Panc1 (cell line): Measurements from ENCODE around the gene DNAH9. TPM values are rescaled to one million over a fixed set of nuclear protein-coding genes. Genes with fewer than 3 reads are reported as not detected.
A peak's percentile ranks its signal among the peaks of the same experiment; 100 is the strongest.

Source experiments
- ATAC-seq: fragments of 200-7000 bp; cut with Tn5 transposase; 2 replicates; pipeline ENCODE4 v1.9.1; 2020; ENCODE audit warnings: mild to moderate bottlenecking, moderate library complexity
- BruUV-seq: library from RNA; stranded (reverse); fragments of 400-500 nt; replicated peaks from 2 replicates; lab custom pipeline; 2021; lab: Mats Ljungman, UMichigan
- CTCF ChIA-PET: fragments of 300-600 bp; sonication (Branson Sonifier 250); formaldehyde crosslinking; loops from one replicate; lab custom pipeline; 2022; ENCODE audit warnings: antibody characterized with exemption; lab: Charles Lee
- POLR2A ChIA-PET: fragments of 300-600 bp; sonication (Branson Sonifier 250); formaldehyde crosslinking; loops from one replicate; lab custom pipeline; 2022; ENCODE audit warnings: antibody characterized with exemption; lab: Charles Lee
- DNase-seq: peaks from one replicate; pipeline ENCODE4 v3.0.0-alpha.2; 2010; ENCODE audit warnings: low read depth, low spot score
- H3K27ac ChIP-seq: 2 replicates; pipeline ENCODE4 v1.5.1; 2011; ENCODE audit warnings: mild to moderate bottlenecking, low read length, inconsistent platforms
- H3K27me3 ChIP-seq: fragments of 200-500 bp; sonication (Bioruptor generic); 2 replicates; pipeline ENCODE4 v1.6.0; 2014; ENCODE audit warnings: low read length, inconsistent platforms; ENCODE audit not compliant: control insufficient read depth, insufficient read depth
- H3K36me3 ChIP-seq: fragments of 200-500 bp; sonication (Bioruptor generic); 2 replicates; pipeline ENCODE4 v1.5.1; 2014; ENCODE audit warnings: inconsistent platforms, mild to moderate bottlenecking, low read length, moderate library complexity; ENCODE audit not compliant: control insufficient read depth, insufficient read depth
- H3K4me1 ChIP-seq: 2 replicates; pipeline ENCODE4 v1.5.1; 2011; ENCODE audit warnings: inconsistent platforms, mild to moderate bottlenecking, low read length, moderate library complexity; ENCODE audit not compliant: control insufficient read depth, insufficient read depth
- H3K4me3 ChIP-seq, 2 experiments: 2 replicates each; pipeline ENCODE4 v1.5.1; 2011 to 2012; ENCODE audit warnings: low read depth in 2 of 2, low read length in 2 of 2, mild to moderate bottlenecking in 2 of 2, inconsistent platforms in 1 of 2, moderate library complexity in 1 of 2
- H3K9me3 ChIP-seq: fragments of 200-500 bp; sonication (Bioruptor generic); 2 replicates; pipeline ENCODE4 v1.5.1; 2014; ENCODE audit warnings: low read depth, mild to moderate bottlenecking, inconsistent platforms, low read length, moderate library complexity; ENCODE audit not compliant: control insufficient read depth, insufficient read depth
- POLR2AphosphoS5 ChIP-seq: IDR thresholded peaks from 2 replicates; pipeline ENCODE4 v1.6.1; 2012; ENCODE audit warnings: mild to moderate bottlenecking, low read depth, low read length, moderate library complexity
- REST ChIP-seq, 2 experiments: IDR thresholded peaks; 2 replicates each; pipeline ENCODE4 v1.6.1; 2011 to 2012; ENCODE audit warnings: low read depth in 2 of 2, control low read depth in 1 of 2, low read length in 1 of 2, mild to moderate bottlenecking in 1 of 2, moderate library complexity in 1 of 2; ENCODE audit not compliant: insufficient read depth in 1 of 2
- SIN3A ChIP-seq: IDR thresholded peaks from 2 replicates; pipeline ENCODE4 v1.6.1; 2012; ENCODE audit warnings: low read depth, mild to moderate bottlenecking, low read length, moderate library complexity, borderline replicate concordance; ENCODE audit not compliant: insufficient read depth
- TCF7L2 ChIP-seq: IDR thresholded peaks from 2 replicates; pipeline ENCODE4 v1.6.1; 2011; ENCODE audit warnings: mild to moderate bottlenecking, low read depth, low read length, inconsistent platforms
- in situ Hi-C: cut with HindIII; loops from 2 replicates; pipeline ENCODE4 v1.10.0; 2016; ENCODE audit warnings: low sequenced_read_pairs, low pct_unique_long_range_greater_than_20kb
- intact Hi-C: fragments of 100-400 bp; cut with micrococcal nuclease; formaldehyde crosslinking; loops from one replicate; pipeline ENCODE4 v1.10.0; 2022; ENCODE audit not compliant: unreplicated experiment
- total RNA-seq: library from RNA; stranded (reverse); gene quantifications from one replicate; pipeline ENCODE4 v1.2.1, GENCODE V29; 2021; ENCODE audit not compliant: unreplicated experiment
- TF ChIP-seq, protein P1 (sequence below): fragments of 450-650 bp; IDR thresholded peaks from 2 replicates; pipeline ENCODE4 v1.5.1; 2017; ENCODE audit warnings: mild to moderate bottlenecking

Gene DNAH9
- total RNA-seq, 1 experiment from 2014 or later, result not detected

DNA sequence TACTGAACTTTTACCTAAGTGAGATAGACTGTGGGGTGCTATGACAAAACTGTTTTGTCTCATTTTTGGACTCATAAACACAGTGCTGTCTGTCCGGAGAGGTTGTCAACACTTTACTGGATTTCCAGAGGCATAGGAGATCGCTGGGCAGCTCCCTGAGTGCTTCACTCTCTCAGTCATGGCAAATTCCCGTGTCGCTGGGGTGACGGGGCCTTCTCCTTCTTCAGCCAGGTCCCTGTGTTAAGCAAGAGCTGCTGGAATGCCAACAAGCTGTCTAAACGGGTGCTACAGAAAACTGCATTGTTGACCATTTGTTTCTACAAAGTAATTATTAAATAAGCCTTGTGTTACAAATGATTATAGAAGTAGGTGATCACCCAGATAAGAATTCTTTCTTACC is 141.6 kb downstream of the DNAH9 start:
- DNase-seq (no peak), ATAC-seq (no peak)
- Histone ChIP-seq H3K27me3 (no peaks in the 10 kb centered on the region), H3K27ac (no peak overlapping the region), H3K36me3 (no peaks in the 10 kb centered on the region), H3K9me3 (no peaks in the 10 kb centered on the region), H3K4me3 (no peak overlapping the region), H3K4me1 (no peaks in the 10 kb centered on the region)
- BruUV-seq, result no TSS peak
- intact Hi-C loops, result no loop called here
- ChIA-PET POLR2A (no interaction called here), CTCF (no interaction called here)
- in situ Hi-C loops, result no loop called here
- TF ChIP-seq TCF7L2 (no peak), REST (IDR thresholded peaks at IDR 0.05; ENCODE audit: insufficient read depth in 1 of 2, low read depth in 2 of 2, low read length in 1 of 2) (no peak)
- TF ChIP-seq, protein P1, sequence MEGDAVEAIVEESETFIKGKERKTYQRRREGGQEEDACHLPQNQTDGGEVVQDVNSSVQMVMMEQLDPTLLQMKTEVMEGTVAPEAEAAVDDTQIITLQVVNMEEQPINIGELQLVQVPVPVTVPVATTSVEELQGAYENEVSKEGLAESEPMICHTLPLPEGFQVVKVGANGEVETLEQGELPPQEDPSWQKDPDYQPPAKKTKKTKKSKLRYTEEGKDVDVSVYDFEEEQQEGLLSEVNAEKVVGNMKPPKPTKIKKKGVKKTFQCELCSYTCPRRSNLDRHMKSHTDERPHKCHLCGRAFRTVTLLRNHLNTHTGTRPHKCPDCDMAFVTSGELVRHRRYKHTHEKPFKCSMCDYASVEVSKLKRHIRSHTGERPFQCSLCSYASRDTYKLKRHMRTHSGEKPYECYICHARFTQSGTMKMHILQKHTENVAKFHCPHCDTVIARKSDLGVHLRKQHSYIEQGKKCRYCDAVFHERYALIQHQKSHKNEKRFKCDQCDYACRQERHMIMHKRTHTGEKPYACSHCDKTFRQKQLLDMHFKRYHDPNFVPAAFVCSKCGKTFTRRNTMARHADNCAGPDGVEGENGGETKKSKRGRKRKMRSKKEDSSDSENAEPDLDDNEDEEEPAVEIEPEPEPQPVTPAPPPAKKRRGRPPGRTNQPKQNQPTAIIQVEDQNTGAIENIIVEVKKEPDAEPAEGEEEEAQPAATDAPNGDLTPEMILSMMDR, result no peak

DNA sequence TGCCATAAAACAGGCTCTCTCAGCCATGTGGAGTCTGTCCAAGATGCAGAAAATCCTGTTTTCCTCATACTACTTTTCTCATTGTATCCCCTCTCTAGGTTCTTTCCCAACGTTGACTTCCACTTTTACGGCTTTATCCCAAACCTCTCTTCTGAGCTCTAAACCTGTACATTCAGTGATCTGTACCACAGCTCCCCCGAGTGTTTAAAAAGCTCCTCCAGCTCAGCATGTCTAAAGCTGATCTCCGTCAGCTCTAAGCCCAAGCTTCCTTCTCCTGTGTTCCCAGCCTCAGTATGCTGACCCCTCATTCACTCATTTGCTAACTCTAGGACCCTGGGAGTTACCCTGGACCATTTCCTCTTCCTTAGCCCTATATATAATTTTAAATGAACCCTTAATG is 144.6 kb downstream of the DNAH9 start:
- no peaks in the 10 kb centered on the region for H3K27me3 ChIP-seq
- in situ Hi-C loops, result no loop called here
- ChIA-PET CTCF (no interaction called here), POLR2A (no interaction called here)
- ATAC-seq (no peak), DNase-seq (no peak)
- H3K9me3 ChIP-seq, result no peaks in the 10 kb centered on the region
- intact Hi-C loops, result no loop called here
- H3K36me3 ChIP-seq, result no peaks in the 10 kb centered on the region
- TF ChIP-seq POLR2AphosphoS5 (no peak), TCF7L2 (no peak), REST (IDR thresholded peaks at IDR 0.05; ENCODE audit: insufficient read depth in 1 of 2, low read depth in 2 of 2, low read length in 1 of 2) (no peak), SIN3A (no peak)
- TF ChIP-seq, protein P1, result peak; percentile 20; the same call in 1 of the 2 replicates
- H3K4me1 ChIP-seq, result no peaks in the 10 kb centered on the region
- no peak overlapping the region for H3K4me3 ChIP-seq
- no TSS peak for BruUV-seq
- H3K27ac ChIP-seq, result no peak overlapping the region
